CD8-positive, alpha-beta memory T cell (primary cell): ENCODE results near the gene SLC35E1. TPM values are rescaled to one million over a fixed set of nuclear protein-coding genes. Genes with fewer than 3 reads are reported as not detected.
A peak's percentile ranks its signal among the peaks of the same experiment; 100 is the strongest.

Experiments
- CTCF ChIA-PET: fragments of 350-600 bp; sonication (Branson Sonifier 250); formaldehyde crosslinking; loops from one replicate; lab custom pipeline; 2021; ENCODE audit warnings: antibody characterized with exemption; lab: Charles Lee
- POLR2A ChIA-PET: fragments of 350-600 bp; sonication (Branson Sonifier 250); formaldehyde crosslinking; loops from one replicate; lab custom pipeline; 2021; ENCODE audit warnings: antibody characterized with exemption; lab: Charles Lee
- DNase-seq, 5 donors: peaks; one replicate each; pipeline versions ENCODE4 v3.0.0 to v3.0.0-alpha.2; 2020 to 2022; ENCODE audit warnings: mixed read lengths in 1 of 5
- H3K27ac ChIP-seq: one replicate; pipeline ENCODE4 v1.7.0; 2013; ENCODE audit warnings: low read depth, mild to moderate bottlenecking, low read length, moderate library complexity
- H3K27me3 ChIP-seq: 2 replicates; pipeline ENCODE4 v1.7.0; 2013; ENCODE audit warnings: low read length, mild to moderate bottlenecking; ENCODE audit not compliant: insufficient read depth, poor library complexity, severe bottlenecking
- H3K36me3 ChIP-seq: 2 replicates; pipeline ENCODE4 v1.7.0; 2013; ENCODE audit warnings: mild to moderate bottlenecking, low read length, moderate library complexity; ENCODE audit not compliant: insufficient read depth
- H3K4me1 ChIP-seq: 2 replicates; pipeline ENCODE4 v1.7.0; 2013; ENCODE audit warnings: mild to moderate bottlenecking, low read length, moderate library complexity; ENCODE audit not compliant: insufficient read depth
- H3K4me3 ChIP-seq: 2 replicates; pipeline ENCODE4 v1.7.0; 2013; ENCODE audit warnings: mild to moderate bottlenecking, low read length
- H3K9me3 ChIP-seq: 2 replicates; pipeline ENCODE4 v1.7.0; 2013; ENCODE audit warnings: mild to moderate bottlenecking, low read length
- H3K27ac Mint-ChIP-seq, 8 donors: one replicate each; pipeline ENCODE4 v1.8.0; 2020 to 2021; ENCODE audit warnings: mixed read lengths in 8 of 8, mild to moderate bottlenecking in 6 of 8, inconsistent platforms in 3 of 8, moderate library complexity in 3 of 8
- H3K27me3 Mint-ChIP-seq, 2 donors: one replicate each; pipeline ENCODE4 v1.8.0; 2020 to 2021; ENCODE audit warnings: mixed read lengths in 2 of 2, mild to moderate bottlenecking in 1 of 2, moderate library complexity in 1 of 2
- H3K36me3 Mint-ChIP-seq, 3 donors: one replicate each; pipeline ENCODE4 v1.8.0; 2020 to 2021; ENCODE audit warnings: mixed read lengths in 3 of 3, inconsistent platforms in 1 of 3, mild to moderate bottlenecking in 1 of 3
- H3K4me1 Mint-ChIP-seq, 3 donors: one replicate each; pipeline ENCODE4 v1.8.0; 2020 to 2021; ENCODE audit warnings: mixed read lengths in 3 of 3, inconsistent platforms in 1 of 3, mild to moderate bottlenecking in 1 of 3
- H3K4me3 Mint-ChIP-seq, 7 donors: one replicate each; pipeline ENCODE4 v1.8.0; 2020 to 2021; ENCODE audit warnings: mixed read lengths in 7 of 7, mild to moderate bottlenecking in 6 of 7, moderate library complexity in 4 of 7, inconsistent platforms in 2 of 7
- H3K9me3 Mint-ChIP-seq, 5 donors: one replicate each; pipeline ENCODE4 v1.8.0; 2020 to 2022; ENCODE audit warnings: mixed read lengths in 5 of 5, mild to moderate bottlenecking in 3 of 5, moderate library complexity in 2 of 5, inconsistent platforms in 1 of 5
- polyA plus RNA-seq: library from polyadenylated mRNA; unstranded; fragments of 300-500 nt; fragmentation: Illumina TruSeq; gene quantifications from one replicate; pipeline ENCODE4 v1.2.3, GENCODE V29; 2021
- total RNA-seq, 2 experiments: library from RNA; stranded (reverse); gene quantifications; one replicate each; pipeline ENCODE4 v1.2.3, GENCODE V29; 2021

Gene SLC35E1
- total and polyA plus RNA-seq, 3 experiments from 2014 or later = 30.6 to 43.8 (median 41.9) TPM

DNA sequence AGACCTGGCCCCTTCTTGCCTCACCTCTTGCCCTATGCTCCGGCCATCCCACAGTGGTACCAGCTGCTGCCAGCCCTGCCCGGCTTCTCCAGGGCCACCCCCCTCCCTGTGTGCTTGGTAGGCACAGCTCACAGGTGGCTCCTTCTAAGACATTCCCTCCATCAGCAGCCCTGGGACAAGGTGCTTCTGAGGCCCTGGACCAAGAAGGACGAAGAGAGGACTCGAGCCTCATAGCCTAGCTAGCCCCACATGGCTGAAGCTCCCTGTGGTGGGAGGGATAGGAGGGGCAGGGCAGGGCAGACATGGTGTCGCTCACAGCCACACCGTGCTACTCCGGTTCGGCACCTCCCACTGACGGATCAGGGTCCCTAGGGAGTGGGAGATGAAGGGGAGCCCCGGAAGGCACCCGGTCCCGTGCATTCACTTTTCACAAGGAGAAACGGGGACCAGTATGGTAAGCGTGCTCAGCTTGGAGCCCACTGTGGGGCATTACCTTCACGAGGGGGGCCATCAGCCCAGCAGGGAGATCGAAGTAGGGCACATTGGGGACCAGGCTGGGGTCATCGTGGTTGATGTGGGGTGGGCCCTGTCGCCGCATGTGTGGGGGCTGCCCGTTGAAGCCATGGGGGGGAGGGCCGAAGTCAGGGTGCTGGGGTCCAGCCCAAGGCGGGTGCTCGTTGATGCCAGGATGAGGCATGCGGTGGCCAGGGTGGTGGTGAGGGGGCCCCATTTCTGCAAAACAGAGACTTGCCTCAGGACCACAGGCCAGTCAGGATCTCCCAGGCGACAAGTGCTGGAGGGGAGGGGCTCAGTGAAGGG is 49.4 kb downstream of the SLC35E1 start:
- Mint-ChIP-seq H3K27ac (peak overlapping the region in 1 of 8 donors; percentile 75), H3K36me3 (peaks cover 0 to 91% (median 11%) of the 10 kb centered on the region in 3 donors), H3K9me3 (no peaks in the 10 kb centered on the region), H3K4me3 (no peak overlapping the region), H3K27me3 (no peaks in the 10 kb centered on the region), H3K4me1 (peaks cover under 1 to 4% (median under 1%) of the 10 kb centered on the region in 3 donors)
- DNase-seq = no peak
- Histone ChIP-seq H3K9me3 (no peaks in the 10 kb centered on the region), H3K4me1 (no peaks in the 10 kb centered on the region), H3K4me3 (no peak overlapping the region), H3K27me3 (no peaks in the 10 kb centered on the region), H3K27ac (no peak overlapping the region), H3K36me3 (peaks cover 55% of the 10 kb centered on the region)
- POLR2A ChIA-PET = no interaction called here
- CTCF ChIA-PET = no interaction called here

DNA sequence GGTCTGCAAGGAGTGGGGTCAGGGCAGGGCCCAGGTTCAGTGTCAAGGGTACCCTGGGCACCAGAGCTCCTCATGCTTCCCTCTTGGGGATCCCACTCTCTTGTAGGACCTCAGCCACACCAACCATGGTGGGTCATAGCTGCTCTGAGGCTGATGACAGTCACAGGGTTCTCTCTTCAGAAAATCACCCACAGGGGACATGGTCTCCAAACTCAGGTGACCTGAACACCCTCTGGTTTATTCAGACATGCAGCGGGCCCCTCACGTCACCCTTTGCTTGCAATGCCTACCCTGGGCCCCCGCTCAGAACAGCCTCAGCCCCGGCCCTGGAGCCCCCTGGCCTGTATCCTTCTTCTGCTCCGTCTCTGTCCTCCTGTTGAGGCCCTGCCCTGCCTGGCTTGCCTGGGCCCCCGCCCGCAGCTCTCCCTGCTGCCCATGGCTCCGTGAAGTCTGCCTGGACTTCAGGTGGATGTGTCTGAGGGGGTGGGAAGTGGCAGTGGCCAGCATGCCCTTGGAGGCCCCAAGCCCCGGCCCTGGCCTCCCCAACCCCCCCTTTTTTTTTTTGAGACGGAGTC is 50.4 kb downstream of the SLC35E1 start:
- Histone ChIP-seq H3K9me3 (no peaks in the 10 kb centered on the region), H3K4me1 (no peaks in the 10 kb centered on the region), H3K27me3 (no peaks in the 10 kb centered on the region), H3K4me3 (no peak overlapping the region), H3K27ac (no peak overlapping the region), H3K36me3 (peaks cover 50% of the 10 kb centered on the region)
- CTCF ChIA-PET = interaction anchor here (0.6 kb wide), 1 partner anchor 546 kb away, joined by 3 read pairs; no protein-coding TSS in a partner anchor
- no peaks in the 10 kb centered on the region for H3K27me3 Mint-ChIP-seq
- H3K4me3 Mint-ChIP-seq = no peak overlapping the region
- POLR2A ChIA-PET = no interaction called here
- no peaks in the 10 kb centered on the region for H3K9me3 Mint-ChIP-seq
- H3K4me1 Mint-ChIP-seq = peaks cover 10 to 14% (median 10%) of the 10 kb centered on the region in 3 donors
- peak overlapping the region in 1 of 8 donors; percentile 38 for H3K27ac Mint-ChIP-seq
- no peak for DNase-seq
- peaks cover 0 to 92% (median 9%) of the 10 kb centered on the region in 3 donors for H3K36me3 Mint-ChIP-seq

DNA sequence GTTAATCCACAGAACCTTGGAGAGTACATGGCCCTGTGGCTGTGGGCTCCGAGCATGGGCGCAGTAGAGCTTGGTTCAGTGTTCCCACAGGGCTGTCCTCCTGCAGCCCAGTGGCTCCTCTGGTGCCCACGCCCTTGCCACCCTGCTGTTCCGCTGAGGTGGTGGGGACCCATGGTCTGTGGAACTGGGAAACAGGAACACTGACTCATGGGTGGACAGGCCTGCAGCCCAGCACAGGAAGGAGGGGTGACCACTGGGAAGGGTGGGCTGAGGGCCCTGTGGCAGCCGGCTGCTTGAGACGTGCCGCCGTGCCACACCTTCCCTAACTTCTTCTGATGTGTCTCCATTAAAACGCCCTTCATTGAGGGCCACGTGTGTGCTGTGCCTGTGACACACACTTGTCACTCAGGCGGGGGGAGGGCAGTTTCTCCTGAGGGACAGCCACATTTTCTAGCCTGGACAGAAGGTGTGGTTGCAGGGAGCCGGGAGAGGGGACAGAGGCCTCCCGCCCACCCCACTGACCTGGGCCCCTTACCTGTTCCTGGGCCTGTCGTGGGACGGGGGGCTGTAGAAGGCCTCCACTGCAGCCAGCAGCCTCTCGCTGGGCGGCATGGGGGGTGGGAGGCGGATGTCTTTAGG is 51.1 kb downstream of the SLC35E1 start:
- ChIA-PET POLR2A (no interaction called here), CTCF (interaction anchor here (0.6 kb wide), 1 partner anchor 547 kb away, joined by 3 read pairs; no protein-coding TSS in a partner anchor)
- DNase-seq = no peak
- Histone ChIP-seq H3K27ac (no peak overlapping the region), H3K9me3 (no peaks in the 10 kb centered on the region), H3K4me3 (no peak overlapping the region), H3K4me1 (no peaks in the 10 kb centered on the region), H3K27me3 (no peaks in the 10 kb centered on the region), H3K36me3 (peaks cover 45% of the 10 kb centered on the region)
- Mint-ChIP-seq H3K9me3 (no peaks in the 10 kb centered on the region), H3K27me3 (no peaks in the 10 kb centered on the region), H3K27ac (peak overlapping the region in 1 of 8 donors; percentile 65), H3K4me3 (no peak overlapping the region), H3K36me3 (peaks cover 0 to 87% (median 9%) of the 10 kb centered on the region in 3 donors), H3K4me1 (peaks cover 10 to 19% (median 12%) of the 10 kb centered on the region in 3 donors)

DNA sequence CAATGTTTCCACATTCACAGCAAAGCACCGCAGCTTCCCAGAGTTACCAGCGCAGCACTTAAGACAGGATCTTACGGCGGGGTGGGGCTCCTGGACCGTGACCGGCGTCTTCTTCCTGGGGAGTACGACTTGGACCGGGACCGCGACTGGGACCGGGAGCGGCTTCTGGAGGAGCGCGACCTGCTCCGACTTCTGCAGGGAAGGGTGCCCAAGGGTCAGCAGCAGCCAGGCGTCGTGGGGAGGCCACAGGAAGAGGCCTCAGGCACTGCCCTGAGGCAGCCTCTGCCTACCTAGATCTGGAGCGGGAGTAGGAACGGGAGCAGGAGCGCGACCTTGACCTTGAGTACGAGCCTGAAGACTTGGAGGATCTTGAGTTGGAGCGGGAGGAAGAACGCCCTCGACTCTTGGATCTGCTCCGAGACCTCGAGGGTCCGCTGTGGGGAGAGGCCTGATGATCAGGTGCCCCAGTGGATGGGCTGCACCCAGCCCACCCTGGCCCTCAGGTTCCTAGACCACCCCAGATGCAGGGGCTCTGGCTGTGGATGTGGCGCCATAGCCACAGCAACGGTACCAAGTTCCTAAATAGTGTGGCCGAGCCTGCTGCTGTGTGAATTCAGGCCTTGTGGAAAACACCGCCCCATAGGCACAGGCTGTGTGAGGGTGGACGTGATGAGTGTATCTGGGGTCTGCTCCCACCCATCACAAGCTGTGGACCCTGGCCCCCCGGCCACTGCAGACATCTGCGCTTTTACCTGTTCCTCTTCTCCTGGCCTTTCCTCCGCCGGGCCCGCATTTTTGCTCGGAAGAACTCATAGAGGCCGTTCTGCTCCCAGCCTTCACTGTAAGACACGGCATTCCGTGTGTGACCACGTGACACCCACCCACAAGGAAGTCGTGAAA is 51.9 kb downstream of the SLC35E1 start:
- CTCF ChIA-PET = no interaction called here
- no peak overlapping the region for H3K27ac ChIP-seq
- no peaks in the 10 kb centered on the region for H3K9me3 ChIP-seq
- no peaks in the 10 kb centered on the region for H3K4me1 ChIP-seq
- H3K36me3 Mint-ChIP-seq = peaks cover 0 to 81% (median 9%) of the 10 kb centered on the region in 3 donors
- no peaks in the 10 kb centered on the region for H3K27me3 Mint-ChIP-seq
- H3K4me3 ChIP-seq = no peak overlapping the region
- H3K4me1 Mint-ChIP-seq = peaks cover 10 to 19% (median 12%) of the 10 kb centered on the region in 3 donors
- POLR2A ChIA-PET = no interaction called here
- no peak for DNase-seq
- no peaks in the 10 kb centered on the region for H3K9me3 Mint-ChIP-seq
- peaks cover 43% of the 10 kb centered on the region for H3K36me3 ChIP-seq
- H3K27ac Mint-ChIP-seq = peak overlapping the region in 2 of 8 donors; percentile 36 to 65
- H3K4me3 Mint-ChIP-seq = no peak overlapping the region
- H3K27me3 ChIP-seq = no peaks in the 10 kb centered on the region

DNA sequence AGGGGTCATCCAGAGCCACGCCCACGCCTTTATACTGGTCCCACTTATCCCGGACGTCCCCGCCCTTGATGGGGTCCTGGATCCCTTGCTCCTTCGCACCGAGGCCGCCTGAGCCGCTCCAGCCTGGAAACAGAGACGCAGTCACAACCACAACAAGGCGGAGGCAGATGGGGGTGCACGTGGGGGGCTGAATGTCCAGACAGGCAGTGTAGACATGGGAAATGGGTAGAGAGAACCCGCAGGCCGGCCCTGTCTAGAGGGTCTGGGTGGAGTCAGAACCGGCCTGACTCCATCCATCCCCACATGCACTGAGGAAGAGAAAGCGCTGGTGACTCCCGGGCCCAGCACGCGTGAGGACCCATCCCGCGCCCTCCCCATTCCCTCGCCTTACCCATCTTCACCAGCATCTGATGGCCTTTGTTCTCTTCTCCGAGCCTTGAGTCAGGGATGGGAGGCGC is 53.0 kb downstream of the SLC35E1 start:
- H3K36me3 ChIP-seq = peaks cover 39% of the 10 kb centered on the region
- no peaks in the 10 kb centered on the region for H3K9me3 Mint-ChIP-seq
- H3K27me3 Mint-ChIP-seq = no peaks in the 10 kb centered on the region
- H3K36me3 Mint-ChIP-seq = peaks cover 0 to 72% (median 9%) of the 10 kb centered on the region in 3 donors
- peak overlapping the region in 1 of 8 donors; percentile 72 for H3K27ac Mint-ChIP-seq
- H3K27ac ChIP-seq = no peak overlapping the region
- POLR2A ChIA-PET = no interaction called here
- H3K4me3 Mint-ChIP-seq = no peak overlapping the region
- CTCF ChIA-PET = no interaction called here
- no peak for DNase-seq
- no peaks in the 10 kb centered on the region for H3K9me3 ChIP-seq
- H3K4me3 ChIP-seq = no peak overlapping the region
- peaks cover 10 to 19% (median 12%) of the 10 kb centered on the region in 3 donors for H3K4me1 Mint-ChIP-seq
- H3K27me3 ChIP-seq = no peaks in the 10 kb centered on the region
- H3K4me1 ChIP-seq = no peaks in the 10 kb centered on the region

DNA sequence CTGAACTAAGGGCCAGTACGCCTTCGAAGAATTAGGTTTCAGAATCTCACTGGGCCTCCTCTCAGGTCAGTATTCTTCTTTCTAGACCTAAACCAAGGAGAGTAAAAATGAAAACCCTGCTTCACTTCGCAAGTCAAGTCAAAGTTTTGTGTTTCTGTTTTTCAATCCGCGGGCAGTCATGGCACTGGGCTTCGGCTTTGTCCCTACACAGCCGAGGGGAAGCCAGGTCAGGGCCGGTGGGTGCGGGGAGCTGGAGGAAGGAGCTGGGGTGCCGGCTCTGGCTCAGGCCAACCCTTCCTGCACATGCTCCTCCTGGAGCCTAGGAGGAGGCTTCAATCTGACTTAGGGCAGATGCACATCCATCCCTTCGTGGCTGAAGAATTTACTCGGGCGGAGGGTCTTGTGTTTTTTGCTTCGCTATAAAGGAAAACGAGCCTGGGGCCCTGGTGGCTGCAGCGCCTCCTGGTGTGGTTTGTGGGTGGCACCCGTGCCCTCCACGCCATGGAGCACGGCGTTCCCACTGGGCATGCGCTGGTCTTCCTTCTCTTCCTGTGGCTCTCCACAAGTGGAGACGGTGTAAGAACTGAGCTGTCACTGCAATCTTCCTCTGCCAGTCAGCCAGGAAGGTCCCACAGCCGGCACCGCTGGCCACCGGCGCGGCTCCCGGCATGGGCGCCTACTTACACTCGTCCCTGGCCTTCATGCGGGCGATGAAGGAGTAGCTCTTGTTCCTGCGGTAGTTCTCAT is 53.6 kb downstream of the SLC35E1 start:
- Mint-ChIP-seq H3K4me1 (peaks cover 10 to 19% (median 12%) of the 10 kb centered on the region in 3 donors), H3K9me3 (no peaks in the 10 kb centered on the region), H3K4me3 (no peak overlapping the region), H3K27ac (peak overlapping the region in 1 of 8 donors; percentile 50), H3K27me3 (no peaks in the 10 kb centered on the region), H3K36me3 (peaks cover 0 to 66% (median 7%) of the 10 kb centered on the region in 3 donors)
- Histone ChIP-seq H3K4me3 (no peak overlapping the region), H3K27me3 (no peaks in the 10 kb centered on the region), H3K4me1 (no peaks in the 10 kb centered on the region), H3K27ac (no peak overlapping the region), H3K9me3 (no peaks in the 10 kb centered on the region), H3K36me3 (peaks cover 33% of the 10 kb centered on the region)
- POLR2A ChIA-PET = no interaction called here
- CTCF ChIA-PET = no interaction called here
- no peak for DNase-seq

DNA sequence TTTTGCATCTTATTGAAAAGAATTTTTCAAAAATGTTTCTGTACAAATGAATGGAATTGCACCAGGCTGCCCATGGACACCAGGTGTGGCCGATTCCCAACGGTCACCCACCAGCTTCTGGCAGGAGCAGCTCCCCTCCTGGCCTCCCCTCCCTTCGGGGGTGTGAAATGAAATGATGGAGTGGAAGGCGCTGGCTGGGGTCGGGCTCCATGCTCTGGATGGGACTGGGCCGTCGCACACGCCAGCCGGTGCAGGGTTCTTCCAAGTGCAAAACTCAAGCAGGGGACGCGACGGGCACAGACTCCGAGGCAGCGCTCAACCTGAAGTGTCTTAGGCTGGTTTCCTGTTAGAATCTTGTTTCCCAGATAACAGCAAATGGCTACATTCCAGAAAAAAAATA is 54.2 kb downstream of the SLC35E1 start:
- H3K36me3 ChIP-seq = peaks cover 27% of the 10 kb centered on the region
- H3K4me3 Mint-ChIP-seq = no peak overlapping the region
- H3K27me3 Mint-ChIP-seq = no peaks in the 10 kb centered on the region
- peaks cover 10 to 19% (median 12%) of the 10 kb centered on the region in 3 donors for H3K4me1 Mint-ChIP-seq
- H3K27ac Mint-ChIP-seq = no peak overlapping the region
- no peaks in the 10 kb centered on the region for H3K4me1 ChIP-seq
- no peak overlapping the region for H3K27ac ChIP-seq
- peaks cover 0 to 63% (median 5%) of the 10 kb centered on the region in 3 donors for H3K36me3 Mint-ChIP-seq
- H3K9me3 ChIP-seq = no peaks in the 10 kb centered on the region
- POLR2A ChIA-PET = no interaction called here
- CTCF ChIA-PET = no interaction called here
- H3K4me3 ChIP-seq = no peak overlapping the region
- H3K9me3 Mint-ChIP-seq = no peaks in the 10 kb centered on the region
- H3K27me3 ChIP-seq = no peaks in the 10 kb centered on the region
- no peak for DNase-seq
